ENCODE results near the gene CPNE7. TPM values are rescaled to one million over a fixed set of nuclear protein-coding genes. Genes with fewer than 3 reads are reported as not detected.

CPNE7 gene
- total and polyA plus RNA-seq, 9 of the 15 experiments (the other 6 are each of a cell fraction or from before 2014, with no cell fraction given): 0.30 to 73.4 (median 32.7) TPM

GRCh38 chr16:89560378-89561141 is 15.0 kb upstream of the CPNE7 start, which contains the start of gene RPL13 (continued):
- TF ChIP-seq SP2 (IDR thresholded peaks at IDR 0.05; ENCODE audit: extremely low read depth, low read depth, low read length, poor library complexity, severe bottlenecking) (no peak), PHF8 (IDR thresholded peaks at IDR 0.05; ENCODE audit: borderline replicate concordance, low read length) (peak; percentile 97), FOXO4 (CRISPR knock-in tag; IDR thresholded peaks at IDR 0.05) (no peak), TFAM (CRISPR knock-in tag; conservative IDR thresholded peaks at IDR 0.05) (no peak), ZKSCAN8 (CRISPR knock-in tag; IDR thresholded peaks at IDR 0.05) (no peak), TCFL5 (CRISPR knock-in tag; conservative IDR thresholded peaks at IDR 0.05) (no peak), KLF6 (CRISPR knock-in tag; IDR thresholded peaks at IDR 0.05; ENCODE audit: borderline replicate concordance) (no peak), HEY1 (CRISPR knock-in tag; IDR thresholded peaks at IDR 0.05; ENCODE audit: borderline replicate concordance) (no peak), SNAPC5 (CRISPR knock-in tag; IDR thresholded peaks at IDR 0.05) (no peak), CTCFL (IDR thresholded peaks at IDR 0.05; ENCODE audit: borderline replicate concordance, insufficient read depth, low read depth, low read length, poor library complexity, severe bottlenecking) (no peak), ZNF24 (IDR thresholded peaks at IDR 0.05) (no peak; the same call in 1 of the 2 replicates), NBN (IDR thresholded peaks at IDR 0.05; ENCODE audit: low read depth) (no peak), HCFC1 (IDR thresholded peaks at IDR 0.05; ENCODE audit: low read depth, low read length) (peak; percentile 70; the same call in 1 of the 2 replicates), ZNF589 (CRISPR knock-in tag; IDR thresholded peaks at IDR 0.05; ENCODE audit: low read depth) (no peak; the same call in 1 of the 2 replicates), ZNF398 (CRISPR knock-in tag; IDR thresholded peaks at IDR 0.05) (no peak), ZNF57 (CRISPR knock-in tag; IDR thresholded peaks at IDR 0.05) (no peak), ADNP (tag; IDR thresholded peaks at IDR 0.05) (no peak), JUND (IDR thresholded peaks at IDR 0.05; ENCODE audit: borderline replicate concordance, low read depth, low read length) (peak; percentile 55), JUND (tag; IDR thresholded peaks at IDR 0.05; ENCODE audit: borderline replicate concordance, low read depth, low read length) (no peak), PATZ1 (CRISPR knock-in tag; IDR thresholded peaks at IDR 0.05; ENCODE audit: borderline replicate concordance) (no peak)

Data from K562 (cell line).